ENCODE results near the gene DNAJC4.
A peak's percentile ranks its signal among the peaks of the same experiment; 100 is the strongest.
"Not testable (repeated sequence)": the region's sequence is repeated elsewhere in the genome, so short reads cannot be mapped to it uniquely, and the experiment has no call there.

The DNAJC4 gene

GRCh38 chr11:64245401-64245796 is 15.1 kb downstream of the DNAJC4 start:
- no peak for DNase-seq (ENCODE audit: low spot score)

- DNase-seq (ENCODE audit: low spot score), result no peak
These were observed 15.7 kb downstream of the DNAJC4 start for GRCh38 chr11:64245797-64246620.

- not testable (repeated sequence) for DNase-seq (ENCODE audit: low spot score)
These were observed 16.2 kb downstream of the DNAJC4 start for GRCh38 chr11:64246621-64246870.

GRCh38 chr11:64246871-64247728 is 16.8 kb downstream of the DNAJC4 start, which contains the start of gene PPP1R14B:
TSS of gene PPP1R14B (minus strand) at chr11:64246943. CDS start at chr11:64246673, 270 bp downstream.
- peak; percentile 83 for DNase-seq (ENCODE audit: low spot score)

GRCh38 chr11:64247729-64248531 is 17.6 kb downstream of the DNAJC4 start:
- no peak for DNase-seq (ENCODE audit: low spot score)

GRCh38 chr11:64248578-64248977 is 18.2 kb downstream of the DNAJC4 start:
- no peak for DNase-seq (ENCODE audit: low spot score)

- DNase-seq (ENCODE audit: low spot score), result no peak
These were observed 18.7 kb downstream of the DNAJC4 start for GRCh38 chr11:64249038-64249437.

GRCh38 chr11:64249563-64250414 is 19.4 kb downstream of the DNAJC4 start:
- DNase-seq (ENCODE audit: low spot score), result no peak

- DNase-seq (ENCODE audit: low spot score), result no peak
These were observed 20.2 kb downstream of the DNAJC4 start for GRCh38 chr11:64250415-64251015.

- DNase-seq (ENCODE audit: low spot score), result peak; percentile 89
These were observed 20.8 kb downstream of the DNAJC4 start, which contains the start of gene PLCB3 for GRCh38 chr11:64251016-64251752. TSS of gene PLCB3 (plus strand) at chr11:64251530. CDS start at chr11:64251650, 120 bp downstream.

GRCh38 chr11:64251753-64252002 is 21.3 kb downstream of the DNAJC4 start:
- no peak for DNase-seq (ENCODE audit: low spot score)

- DNase-seq (ENCODE audit: low spot score), result peak; percentile 71
These were observed 21.9 kb downstream of the DNAJC4 start for GRCh38 chr11:64252003-64252872.

- no peak for DNase-seq (ENCODE audit: low spot score)
These were observed 22.7 kb downstream of the DNAJC4 start for GRCh38 chr11:64253043-64253442.

GRCh38 chr11:64253481-64253880 is 23.1 kb downstream of the DNAJC4 start:
- no peak for DNase-seq (ENCODE audit: low spot score)

GRCh38 chr11:64254326-64254725 is 24.0 kb downstream of the DNAJC4 start:
- no peak for DNase-seq (ENCODE audit: low spot score)

- DNase-seq (ENCODE audit: low spot score), result no peak
These were observed 25.1 kb downstream of the DNAJC4 start for GRCh38 chr11:64255135-64256128.

GRCh38 chr11:64256300-64256699 is 26.0 kb downstream of the DNAJC4 start:
- no peak for DNase-seq (ENCODE audit: low spot score)

- DNase-seq (ENCODE audit: low spot score), result no peak
These were observed 28.0 kb downstream of the DNAJC4 start for GRCh38 chr11:64258356-64258755.

Data from iPS-NIHi11 (cell line).